Motor neuron (in vitro differentiated cells): ENCODE data around the gene ZNF407. TPM values are rescaled to one million over a fixed set of nuclear protein-coding genes. Genes with fewer than 3 reads are reported as not detected.
"Not testable (repeated sequence)": the region's sequence is repeated elsewhere in the genome, so short reads cannot be mapped to it uniquely, and the experiment has no call there.

ENCODE experiments used
- ATAC-seq, 8 experiments: fragments of 200-7000 bp; cut with Tn5 transposase; replicated peaks in 6 of 8; 2 replicates each; pipeline ENCODE4 v1.8.0; 2021; ENCODE audit warnings: mild to moderate bottlenecking in 8 of 8, moderate library complexity in 8 of 8
- H3K27ac ChIP-seq, 2 donors: fragments of 250-450 bp; sonication (Bioruptor Pico); 2 replicates each; pipeline ENCODE4 v1.9.0; 2021; ENCODE audit warnings: antibody characterized with exemption in 2 of 2, mild to moderate bottlenecking in 2 of 2, moderate library complexity in 1 of 2
- H3K4me1 ChIP-seq, 2 donors: fragments of 250-450 bp; sonication (Bioruptor Pico); replicated peaks in 1 of 2; 2 replicates each; pipeline ENCODE4 v1.6.1; 2021; ENCODE audit warnings: antibody characterized with exemption in 2 of 2, mild to moderate bottlenecking in 2 of 2, moderate library complexity in 1 of 2
- H3K4me3 ChIP-seq, 5 donors: fragments of 250-450 bp; sonication (Bioruptor Pico); 2 replicates each; pipeline ENCODE4 v1.9.0; 2021; ENCODE audit warnings: antibody characterized with exemption in 5 of 5, mild to moderate bottlenecking in 5 of 5, moderate library complexity in 4 of 5
- WGBS, 10 experiments: fragments of 450-650 bp; shearing (Covaris generic); methylation state at CpG; one replicate each; pipeline ENCODE4 v1.0.0; 2022; 5-methylcytosine and 5-hydroxymethylcytosine counted together
- in situ Hi-C, 9 experiments: fragments of 400-800 bp; cut with MboI; loops; one replicate each; pipeline ENCODE4 v1.15.0; 2021; ENCODE audit warnings: low sequenced_read_pairs in 9 of 9, low pct_unique_long_range_greater_than_20kb in 2 of 9; ENCODE audit not compliant: unreplicated experiment in 9 of 9
- total RNA-seq, 8 experiments: library from RNA; unstranded; fragments of 300-600 nt; gene quantifications; 2 replicates each; pipeline versions ENCODE4 v1.2.3 to v1.2.4, GENCODE V29; 2022

ZNF407 gene
- total RNA-seq, 8 experiments from 2014 or later = 7.9 to 23.6 (median 11.6) TPM

- WGBS, 10 experiments = 67 to 100% (median 93%) methylated on average over 1 to 12 of the region's 28 CpGs; no CpG with 5 or more reads in 1 of the 10 experiments
- Histone ChIP-seq H3K27ac (no peak overlapping the region), H3K4me3 (no peak overlapping the region), H3K4me1 (peaks cover 12 to 26% of the 10 kb centered on the region in 2 donors)
- no peak for ATAC-seq
- in situ Hi-C loops = no loop called here
Observed at GRCh38 chr18:75071866-75072671, 474.4 kb downstream of the ZNF407 start.

- WGBS, 10 experiments = 80 to 100% (median 81%) methylated on average over 1 to 5 of the region's 21 CpGs; no CpG with 5 or more reads in 7 of the 10 experiments
- no peak overlapping the region for H3K27ac ChIP-seq
- no peak for ATAC-seq
- H3K4me3 ChIP-seq = no peak overlapping the region
- in situ Hi-C loops = no loop called here
- H3K4me1 ChIP-seq = peaks cover 12 to 24% of the 10 kb centered on the region in 2 donors
Observed at GRCh38 chr18:75072672-75073371, 475.2 kb downstream of the ZNF407 start.

DNA sequence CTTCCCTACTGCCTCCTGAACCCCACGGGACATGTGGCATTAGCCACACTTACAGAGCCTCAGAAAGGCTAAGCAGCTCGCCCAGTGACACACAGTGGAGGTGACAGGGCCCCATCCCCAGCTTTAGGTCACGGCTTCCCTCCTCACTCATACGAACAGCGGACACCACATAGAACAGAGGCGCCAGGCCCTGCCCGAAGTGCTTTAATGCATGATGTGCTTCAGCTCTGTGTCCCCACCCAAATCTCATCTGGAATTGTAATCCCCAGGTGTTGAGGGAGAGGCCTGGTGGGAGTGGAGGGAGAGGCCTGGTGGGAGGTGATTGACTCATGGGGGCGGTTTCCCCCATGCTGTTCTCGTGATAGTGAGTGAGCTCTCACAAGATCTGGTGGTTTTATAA, 476.0 kb downstream of the ZNF407 start:
- 50 to 100% (median 74%) methylated on average over 1 to 5 of the region's 9 CpGs; no CpG with 5 or more reads in 2 of the 10 experiments for WGBS, 10 experiments

GRCh38 chr18:75074196-75075015, 476.7 kb downstream of the ZNF407 start:
- Histone ChIP-seq H3K27ac (no peak overlapping the region), H3K4me3 (no peak overlapping the region), H3K4me1 (peaks cover 12 to 18% of the 10 kb centered on the region in 2 donors)
- no peak for ATAC-seq
- 20 to 100% (median 80%) methylated on average over 1 to 8 of the region's 13 CpGs; no CpG with 5 or more reads in 4 of the 10 experiments for WGBS, 10 experiments
- in situ Hi-C loops = no loop called here

More for the DNA sequence above, 476.0 kb downstream of the ZNF407 start:
- in situ Hi-C loops = no loop called here
- Histone ChIP-seq H3K4me1 (peaks cover 12 to 22% of the 10 kb centered on the region in 2 donors), H3K27ac (no peak overlapping the region), H3K4me3 (no peak overlapping the region)
- ATAC-seq = no peak

GRCh38 chr18:75075016-75075305, 477.3 kb downstream of the ZNF407 start:
- WGBS, 10 experiments = 10 to 100% (median 62%) methylated on average over 1 to 2 of the region's 3 CpGs; no CpG with 5 or more reads in 6 of the 10 experiments
- Histone ChIP-seq H3K4me1 (peaks cover 12 to 15% of the 10 kb centered on the region in 2 donors), H3K27ac (no peak overlapping the region), H3K4me3 (no peak overlapping the region)
- no peak for ATAC-seq
- in situ Hi-C loops = no loop called here

GRCh38 chr18:75075429-75075841, 477.8 kb downstream of the ZNF407 start:
- in situ Hi-C loops = no loop called here
- Histone ChIP-seq H3K4me3 (no peak overlapping the region), H3K27ac (no peak overlapping the region), H3K4me1 (peaks cover 9 to 11% of the 10 kb centered on the region in 2 donors)
- 50 to 92% (median 70%) methylated on average over 1 to 4 of the region's 12 CpGs; no CpG with 5 or more reads in 4 of the 10 experiments for WGBS, 10 experiments
- no peak for ATAC-seq

DNA sequence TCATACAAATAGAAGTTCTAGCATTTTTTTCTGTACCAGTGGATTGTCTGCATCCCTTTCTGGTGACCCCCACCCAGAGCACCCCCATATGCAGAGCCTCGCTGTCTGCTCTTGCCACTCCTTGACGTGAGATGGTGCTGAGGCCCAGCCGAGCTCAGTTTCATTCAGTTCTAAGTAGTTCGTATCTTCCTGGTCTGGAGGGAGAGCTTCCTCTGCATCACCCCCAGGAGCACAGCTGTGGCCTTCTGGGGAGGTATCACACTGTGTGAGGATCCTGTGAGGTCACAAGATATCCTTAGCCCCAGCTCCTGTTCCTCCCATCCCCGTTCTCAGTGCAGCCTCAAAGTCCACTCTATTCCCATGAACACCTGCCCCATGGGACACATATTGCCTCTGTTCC, 478.6 kb downstream of the ZNF407 start:
- ATAC-seq = no peak
- in situ Hi-C loops = no loop called here
- WGBS, 10 experiments = 40 to 100% (median 77%) methylated on average over 1 to 5 of the region's 5 CpGs; no CpG with 5 or more reads in 4 of the 10 experiments
- Histone ChIP-seq H3K4me3 (no peak overlapping the region), H3K4me1 (peaks cover under 1 to 2% of the 10 kb centered on the region in 2 donors), H3K27ac (no peak overlapping the region)

- ATAC-seq = no peak
- Histone ChIP-seq H3K27ac (no peak overlapping the region), H3K4me1 (no peaks in the 10 kb centered on the region), H3K4me3 (no peak overlapping the region)
- in situ Hi-C loops = no loop called here
- 68 to 100% (median 84%) methylated on average over 3 to 7 of the region's 8 CpGs; no CpG with 5 or more reads in 3 of the 10 experiments for WGBS, 10 experiments
Observed at GRCh38 chr18:75081486-75081885, 483.8 kb downstream of the ZNF407 start.

- no peaks in the 10 kb centered on the region for H3K4me1 ChIP-seq
- H3K4me3 ChIP-seq = no peak overlapping the region
- ATAC-seq = no peak
- no peak overlapping the region for H3K27ac ChIP-seq
- WGBS, 10 experiments = 60 to 100% (median 96%) methylated on average over 1 to 5 of the region's 5 CpGs; no CpG with 5 or more reads in 4 of the 10 experiments
- in situ Hi-C loops = no loop called here
Observed at GRCh38 chr18:75083131-75083530, 485.5 kb downstream of the ZNF407 start.

DNA sequence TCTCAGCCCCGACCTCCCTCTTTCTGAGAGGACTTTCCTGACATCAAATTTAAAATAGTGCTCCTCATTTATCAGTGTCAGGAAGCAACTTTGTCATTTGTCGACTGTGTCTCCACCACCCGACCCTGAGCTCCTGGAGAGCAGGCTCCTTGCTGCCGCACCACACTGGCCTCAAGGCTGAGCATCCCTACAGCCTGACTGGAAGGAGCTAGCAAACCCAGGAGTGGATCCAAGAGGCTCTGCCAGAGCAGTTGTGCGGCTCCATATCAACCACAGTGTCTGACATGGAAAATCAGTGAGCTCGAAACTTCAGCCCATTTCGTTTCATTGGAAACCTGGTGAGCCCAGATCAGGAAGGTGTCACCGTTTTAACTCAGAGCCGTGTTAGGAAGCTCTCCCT, 486.1 kb downstream of the ZNF407 start:
- H3K4me1 ChIP-seq = no peaks in the 10 kb centered on the region
- in situ Hi-C loops = no loop called here
- H3K4me3 ChIP-seq = no peak overlapping the region
- 36 to 84% (median 50%) methylated on average over 1 to 9 of the region's 9 CpGs; no CpG with 5 or more reads in 3 of the 10 experiments for WGBS, 10 experiments
- no peak for ATAC-seq
- no peak overlapping the region for H3K27ac ChIP-seq

DNA sequence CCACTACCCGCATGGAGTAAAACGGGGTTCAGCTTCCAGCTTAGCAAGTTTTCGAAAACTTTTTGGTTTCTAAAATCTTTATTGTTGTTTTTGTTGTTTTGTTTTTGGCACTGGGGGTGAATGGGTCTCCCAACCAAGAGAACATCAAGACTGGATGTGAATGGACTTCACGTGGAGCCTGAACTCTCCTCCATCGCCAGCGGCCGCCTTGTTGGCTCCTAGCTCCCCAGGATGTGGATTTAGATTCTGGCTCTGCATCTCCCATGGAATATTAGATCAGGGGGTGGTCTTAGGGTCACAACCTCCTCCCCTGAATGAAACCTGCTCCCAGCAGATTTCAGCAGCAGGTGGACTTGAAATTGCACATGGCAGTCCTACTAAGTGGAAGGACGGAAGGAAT, 488.0 kb downstream of the ZNF407 start:
- 69 to 100% (median 84%) methylated on average over 2 to 7 of the region's 8 CpGs; no CpG with 5 or more reads in 6 of the 10 experiments for WGBS, 10 experiments
- H3K4me1 ChIP-seq, ATAC-seq, in situ Hi-C loops, H3K27ac ChIP-seq, H3K4me3 ChIP-seq: not testable (repeated sequence)

GRCh38 chr18:75086494-75087034, 488.9 kb downstream of the ZNF407 start:
- no peak overlapping the region for H3K27ac ChIP-seq
- no peaks in the 10 kb centered on the region for H3K4me1 ChIP-seq
- in situ Hi-C loops = no loop called here
- WGBS, 10 experiments = 30 to 100% (median 98%) methylated on average over 1 to 4 of the region's 9 CpGs; no CpG with 5 or more reads in 4 of the 10 experiments
- no peak overlapping the region for H3K4me3 ChIP-seq
- ATAC-seq = no peak
